HepG2 (cell line): ENCODE measurements around the gene PLPP3. TPM values are rescaled to one million over a fixed set of nuclear protein-coding genes. Genes with fewer than 3 reads are reported as not detected.

Source experiments
- ESRRA ChIP-seq: sonication (generic); formaldehyde crosslinking; IDR thresholded peaks from 2 replicates; pipeline ENCODE4 v1.5.1; 2020; ENCODE audit warnings: mild to moderate bottlenecking, low read depth, missing genetic modification reagents
- FOXC1 ChIP-seq: sonication (generic); formaldehyde crosslinking; IDR thresholded peaks from 2 replicates; pipeline ENCODE4 v1.8.0; 2022; ENCODE audit warnings: mild to moderate bottlenecking, missing genetic modification reagents, borderline replicate concordance
- FOXP1 ChIP-seq, 2 experiments: fragments of 450-650 bp in 1 of 2; IDR thresholded peaks; 2 replicates each; pipeline ENCODE4 v1.6.1; 2017 to 2018; ENCODE audit warnings: antibody characterized with exemption in 1 of 2
- KDM6A ChIP-seq: IDR thresholded peaks from 2 replicates; pipeline ENCODE4 v1.6.1; 2016; ENCODE audit warnings: low read depth
- NCOA1 ChIP-seq: sonication (generic); formaldehyde crosslinking; IDR thresholded peaks from 2 replicates; pipeline ENCODE4 v1.9.0; 2021; ENCODE audit warnings: missing genetic modification reagents
- ONECUT2 ChIP-seq: sonication (generic); formaldehyde crosslinking; IDR thresholded peaks from 2 replicates; pipeline ENCODE4 v1.4.0; 2020; ENCODE audit warnings: missing genetic modification reagents
- PCBP1 ChIP-seq: fragments of 200-400 bp; formaldehyde crosslinking; IDR thresholded peaks from 2 replicates; pipeline ENCODE4 v1.6.1; 2017; ENCODE audit warnings: mild to moderate bottlenecking, low read depth, low read length, borderline replicate concordance
- SATB2 ChIP-seq: sonication (generic); formaldehyde crosslinking; IDR thresholded peaks from 2 replicates; pipeline ENCODE4 v1.5.0; 2020; ENCODE audit warnings: missing genetic modification reagents
- THAP8 ChIP-seq: sonication (generic); formaldehyde crosslinking; IDR thresholded peaks from 2 replicates; pipeline ENCODE4 v1.5.1; 2020; ENCODE audit warnings: missing genetic modification reagents, mild to moderate bottlenecking, borderline replicate concordance
- ZBTB20 ChIP-seq: sonication (generic); formaldehyde crosslinking; IDR thresholded peaks from 2 replicates; pipeline ENCODE4 v1.8.1; 2023; ENCODE audit warnings: missing genetic modification reagents, low read depth, mild to moderate bottlenecking, borderline replicate concordance
- ZKSCAN8 ChIP-seq: IDR thresholded peaks from 2 replicates; pipeline ENCODE4 v1.6.1; 2016; ENCODE audit warnings: borderline replicate concordance, missing genetic modification reagents, missing compliant biosample characterization
- ZMYM2 ChIP-seq: sonication (generic); formaldehyde crosslinking; IDR thresholded peaks from 2 replicates; pipeline ENCODE4 v1.8.0; 2022; ENCODE audit warnings: mild to moderate bottlenecking, missing genetic modification reagents
- ZNF10 ChIP-seq: sonication (generic); formaldehyde crosslinking; IDR thresholded peaks from 2 replicates; pipeline ENCODE4 v1.4.0; 2020; ENCODE audit warnings: mild to moderate bottlenecking, low read depth, missing genetic modification reagents, borderline replicate concordance
- ZNF276 ChIP-seq: sonication (generic); formaldehyde crosslinking; IDR thresholded peaks from 2 replicates; pipeline ENCODE4 v1.4.0; 2020; ENCODE audit warnings: mild to moderate bottlenecking, low read depth, missing genetic modification reagents
- ZNF615 ChIP-seq: sonication (generic); formaldehyde crosslinking; IDR thresholded peaks from 2 replicates; pipeline ENCODE4 v1.5.0; 2020; ENCODE audit warnings: mild to moderate bottlenecking, missing genetic modification reagents, borderline replicate concordance
- polyA plus RNA-seq, 8 experiments: library from polyadenylated mRNA; depleted of rRNA in 3 of 8; stranded (reverse) in 7 of 8; unstranded in 1 of 8; fragments of >200 nt; fragmentation: Illumina TruSeq in 4 of 8; extraction: Trizol in 4 of 8; gene quantifications; 2 replicates each; pipeline versions ENCODE4 v1.2.1 to v1.2.3, GENCODE V29; 2011 to 2016; ENCODE audit warnings: low read depth in 4 of 8, missing spikeins in 1 of 8, mixed read lengths in 1 of 8; ENCODE audit not compliant: insufficient read depth in 1 of 8
- total RNA-seq, 5 experiments: library from RNA; depleted of rRNA; stranded (reverse); fragments of >200 nt; fragmentation: Illumina TruSeq; extraction: Trizol; gene quantifications; 2 replicates each; pipeline ENCODE4 v1.2.3, GENCODE V29; 2016; ENCODE audit warnings: low read depth in 1 of 5
- TF ChIP-seq, protein P1 (sequence below): sonication (generic); formaldehyde crosslinking; IDR thresholded peaks from 2 replicates; pipeline ENCODE4 v1.9.0; 2021; ENCODE audit warnings: missing genetic modification reagents, borderline replicate concordance
- TF ChIP-seq, protein P2 (sequence below): sonication (generic); formaldehyde crosslinking; IDR thresholded peaks from 2 replicates; pipeline ENCODE4 v1.4.0; 2020; ENCODE audit warnings: missing genetic modification reagents
- TF ChIP-seq, protein P3 (sequence below): sonication (generic); formaldehyde crosslinking; IDR thresholded peaks from 2 replicates; pipeline ENCODE4 v1.8.1; 2023; ENCODE audit warnings: missing genetic modification reagents, inconsistent platforms, borderline replicate concordance

Gene PLPP3
- total and polyA plus RNA-seq, 2 of the 13 experiments (the other 11 are each of a cell fraction or from before 2014, with no cell fraction given): 49.7 to 65.8 TPM

DNA sequence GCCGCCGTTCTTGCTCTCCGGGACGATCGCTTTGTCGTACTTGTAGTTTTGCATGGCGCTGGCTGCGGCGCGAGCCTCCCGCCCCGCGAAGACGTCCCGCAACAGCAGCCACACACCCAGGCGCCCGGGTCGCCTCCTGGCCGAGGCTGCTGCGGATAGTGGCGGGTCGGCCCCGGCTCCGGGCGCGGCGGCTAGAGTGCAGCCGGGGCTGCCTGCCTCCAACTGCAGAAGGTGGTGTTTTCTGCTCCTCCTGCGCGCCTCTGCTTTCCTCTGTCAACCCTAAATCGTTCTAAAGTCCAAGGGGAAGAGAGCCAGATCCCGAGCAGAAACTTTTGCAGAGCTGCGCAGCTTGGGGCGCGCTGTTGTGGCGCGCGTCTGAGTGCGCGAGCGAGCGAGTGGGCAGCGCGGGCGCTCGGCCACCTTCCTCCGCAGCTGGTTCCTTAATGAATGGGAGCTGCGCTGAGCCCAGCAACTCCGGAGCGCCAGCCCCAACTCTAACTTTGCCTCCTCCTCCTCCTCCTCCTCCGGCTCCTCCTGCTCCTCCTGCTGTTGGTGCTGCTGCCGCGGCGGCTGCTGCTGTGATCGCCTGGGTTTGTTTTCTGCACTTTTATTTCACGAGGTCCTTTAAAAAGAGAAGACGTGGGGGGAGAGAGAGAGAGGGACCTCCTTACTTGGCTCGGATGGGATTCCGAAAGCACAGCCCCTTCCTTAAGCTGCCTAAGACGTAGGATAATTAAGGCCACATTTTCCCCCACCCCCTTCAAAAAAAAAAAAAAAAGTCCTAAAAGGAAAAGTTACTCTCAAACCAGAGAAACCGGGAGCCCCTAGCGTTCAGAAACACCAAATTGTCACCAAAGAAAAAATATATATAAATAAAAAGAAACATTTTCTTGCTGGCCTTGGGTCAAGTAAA, at the start of gene PLPP3 (continued):
- TF ChIP-seq, protein P1, sequence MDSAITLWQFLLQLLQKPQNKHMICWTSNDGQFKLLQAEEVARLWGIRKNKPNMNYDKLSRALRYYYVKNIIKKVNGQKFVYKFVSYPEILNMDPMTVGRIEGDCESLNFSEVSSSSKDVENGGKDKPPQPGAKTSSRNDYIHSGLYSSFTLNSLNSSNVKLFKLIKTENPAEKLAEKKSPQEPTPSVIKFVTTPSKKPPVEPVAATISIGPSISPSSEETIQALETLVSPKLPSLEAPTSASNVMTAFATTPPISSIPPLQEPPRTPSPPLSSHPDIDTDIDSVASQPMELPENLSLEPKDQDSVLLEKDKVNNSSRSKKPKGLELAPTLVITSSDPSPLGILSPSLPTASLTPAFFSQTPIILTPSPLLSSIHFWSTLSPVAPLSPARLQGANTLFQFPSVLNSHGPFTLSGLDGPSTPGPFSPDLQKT (CRISPR knock-in tag): no peak
- TF ChIP-seq ZNF10 (CRISPR knock-in tag) (no peak), THAP8 (CRISPR knock-in tag) (0 out of 2 replicates have a peak, but pooled peaks have one; percentile 43), ONECUT2 (CRISPR knock-in tag) (no peak), SATB2 (CRISPR knock-in tag) (peak; percentile 32; the same call in 1 of the 2 replicates), ZNF276 (CRISPR knock-in tag) (no peak), FOXC1 (CRISPR knock-in tag) (peak; percentile 77; the same call in 1 of the 2 replicates), FOXP1 (IDR thresholded peaks at IDR 0.05) (no peak), FOXP1 (CRISPR knock-in tag; IDR thresholded peaks at IDR 0.05) (0 out of 2 replicates have a peak, but pooled peaks have one; percentile 15), ZBTB20 (CRISPR knock-in tag) (no peak), ZKSCAN8 (no peak; the same call in 1 of the 2 replicates), ZMYM2 (CRISPR knock-in tag) (no peak), NCOA1 (CRISPR knock-in tag) (no peak), KDM6A (CRISPR knock-in tag) (no peak), ESRRA (no peak), PCBP1 (no peak), ZNF615 (no peak)
- TF ChIP-seq, protein P2, sequence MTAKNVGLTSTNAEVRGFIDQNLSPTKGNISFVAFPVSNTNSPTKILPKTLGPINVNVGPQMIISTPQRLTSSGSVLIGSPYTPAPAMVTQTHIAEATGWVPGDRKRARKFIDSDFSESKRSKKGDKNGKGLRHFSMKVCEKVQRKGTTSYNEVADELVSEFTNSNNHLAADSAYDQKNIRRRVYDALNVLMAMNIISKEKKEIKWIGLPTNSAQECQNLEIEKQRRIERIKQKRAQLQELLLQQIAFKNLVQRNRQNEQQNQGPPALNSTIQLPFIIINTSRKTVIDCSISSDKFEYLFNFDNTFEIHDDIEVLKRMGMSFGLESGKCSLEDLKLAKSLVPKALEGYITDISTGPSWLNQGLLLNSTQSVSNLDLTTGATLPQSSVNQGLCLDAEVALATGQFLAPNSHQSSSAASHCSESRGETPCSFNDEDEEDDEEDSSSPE (CRISPR knock-in tag): peak; percentile 23; the same call in 1 of the 2 replicates
- TF ChIP-seq, protein P3, sequence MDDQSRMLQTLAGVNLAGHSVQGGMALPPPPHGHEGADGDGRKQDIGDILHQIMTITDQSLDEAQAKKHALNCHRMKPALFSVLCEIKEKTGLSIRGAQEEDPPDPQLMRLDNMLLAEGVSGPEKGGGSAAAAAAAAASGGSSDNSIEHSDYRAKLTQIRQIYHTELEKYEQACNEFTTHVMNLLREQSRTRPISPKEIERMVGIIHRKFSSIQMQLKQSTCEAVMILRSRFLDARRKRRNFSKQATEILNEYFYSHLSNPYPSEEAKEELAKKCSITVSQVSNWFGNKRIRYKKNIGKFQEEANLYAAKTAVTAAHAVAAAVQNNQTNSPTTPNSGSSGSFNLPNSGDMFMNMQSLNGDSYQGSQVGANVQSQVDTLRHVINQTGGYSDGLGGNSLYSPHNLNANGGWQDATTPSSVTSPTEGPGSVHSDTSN: 0 out of 2 replicates have a peak, but pooled peaks have one; percentile 25
